Upper lobe of left lung (tissue), 4 donors: ENCODE results near the gene BACE1.

Source experiments
- EP300 ChIP-seq, 4 donors: sonication (generic); formaldehyde crosslinking; IDR thresholded peaks; one replicate each; pipeline ENCODE4 v1.5.1; 2017; ENCODE audit warnings: antibody characterized with exemption in 4 of 4, control low read depth in 2 of 4
- POLR2A ChIP-seq, 4 donors: fragments of 450-650 bp; IDR thresholded peaks; one replicate each; pipeline ENCODE4 v1.5.1; 2016 to 2017; ENCODE audit warnings: antibody characterized with exemption in 4 of 4, mild to moderate bottlenecking in 2 of 4
- POLR2AphosphoS5 ChIP-seq, 2 donors: sonication (generic); formaldehyde crosslinking; IDR thresholded peaks; one replicate each; pipeline ENCODE4 v1.5.1; 2017; ENCODE audit warnings: antibody characterized with exemption in 2 of 2
- TF ChIP-seq, protein P1 (sequence below), 6 experiments: fragments of 450-650 bp in 4 of 6; fragments of 200-600 bp in 2 of 6; sonication (generic) in 2 of 6; IDR thresholded peaks; one replicate each; pipeline ENCODE4 v1.5.1; 2016 to 2019; ENCODE audit warnings: antibody characterized with exemption in 6 of 6

DNA sequence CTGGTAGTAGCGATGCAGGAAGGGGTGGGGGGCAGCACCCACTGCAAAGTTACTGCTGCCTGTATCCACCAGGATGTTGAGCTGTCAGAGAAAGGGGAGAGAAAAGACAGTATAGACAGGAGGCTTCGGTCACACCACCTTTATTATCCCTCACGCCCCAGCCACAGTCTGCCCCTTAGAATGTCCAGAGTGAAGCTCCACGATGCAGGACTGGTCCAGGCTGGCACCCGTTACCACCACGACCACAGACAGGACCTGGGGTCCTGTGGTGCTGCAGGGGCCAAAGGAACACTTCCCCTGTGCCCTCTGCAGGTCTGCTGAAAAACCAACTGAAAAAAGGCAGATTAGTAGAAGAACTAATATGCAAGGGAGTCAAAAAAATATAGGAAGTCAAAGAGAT lies 19.2 kb downstream of the BACE1 start:
- TF ChIP-seq, protein P1, sequence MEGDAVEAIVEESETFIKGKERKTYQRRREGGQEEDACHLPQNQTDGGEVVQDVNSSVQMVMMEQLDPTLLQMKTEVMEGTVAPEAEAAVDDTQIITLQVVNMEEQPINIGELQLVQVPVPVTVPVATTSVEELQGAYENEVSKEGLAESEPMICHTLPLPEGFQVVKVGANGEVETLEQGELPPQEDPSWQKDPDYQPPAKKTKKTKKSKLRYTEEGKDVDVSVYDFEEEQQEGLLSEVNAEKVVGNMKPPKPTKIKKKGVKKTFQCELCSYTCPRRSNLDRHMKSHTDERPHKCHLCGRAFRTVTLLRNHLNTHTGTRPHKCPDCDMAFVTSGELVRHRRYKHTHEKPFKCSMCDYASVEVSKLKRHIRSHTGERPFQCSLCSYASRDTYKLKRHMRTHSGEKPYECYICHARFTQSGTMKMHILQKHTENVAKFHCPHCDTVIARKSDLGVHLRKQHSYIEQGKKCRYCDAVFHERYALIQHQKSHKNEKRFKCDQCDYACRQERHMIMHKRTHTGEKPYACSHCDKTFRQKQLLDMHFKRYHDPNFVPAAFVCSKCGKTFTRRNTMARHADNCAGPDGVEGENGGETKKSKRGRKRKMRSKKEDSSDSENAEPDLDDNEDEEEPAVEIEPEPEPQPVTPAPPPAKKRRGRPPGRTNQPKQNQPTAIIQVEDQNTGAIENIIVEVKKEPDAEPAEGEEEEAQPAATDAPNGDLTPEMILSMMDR (IDR thresholded peaks at IDR 0.05), result no peak
- no peak for TF ChIP-seq POLR2AphosphoS5 (IDR thresholded peaks at IDR 0.05)
- TF ChIP-seq POLR2A (IDR thresholded peaks at IDR 0.05), result no peak
- no peak for TF ChIP-seq EP300 (IDR thresholded peaks at IDR 0.05)
